Mucosa of descending colon (tissue), 3 donors: ENCODE results near the gene METTL8. TPM values are rescaled to one million over a fixed set of nuclear protein-coding genes. Genes with fewer than 3 reads are reported as not detected.

ENCODE experiments used
- ATAC-seq: fragments of 200-7000 bp; cut with Tn5 transposase; one replicate; pipeline ENCODE4 v1.9.1; 2020; ENCODE audit warnings: mild to moderate bottlenecking, moderate library complexity
- DNase-seq, 3 donors: peaks; one replicate each; pipeline ENCODE4 v3.0.0-alpha.2; 2020
- H3K36me3 ChIP-seq: fragments of 200-600 bp; one replicate; pipeline ENCODE4 v1.8.0; 2021; ENCODE audit warnings: low read depth, mild to moderate bottlenecking
- H3K4me1 ChIP-seq: fragments of 200-600 bp; one replicate; pipeline ENCODE4 v1.8.0; 2021; ENCODE audit warnings: low read depth, mild to moderate bottlenecking
- H3K4me3 ChIP-seq: fragments of 200-600 bp; one replicate; pipeline ENCODE4 v1.8.0; 2021; ENCODE audit warnings: mild to moderate bottlenecking
- H3K9me3 ChIP-seq: fragments of 200-600 bp; one replicate; pipeline ENCODE4 v1.8.0; 2021; ENCODE audit warnings: mild to moderate bottlenecking
- CTCF ChIP-seq: fragments of 200-600 bp; IDR thresholded peaks from one replicate; pipeline ENCODE4 v1.8.0; 2022; ENCODE audit warnings: antibody characterized with exemption, mild to moderate bottlenecking
- intact Hi-C, 2 donors: fragments of 100-400 bp; cut with DNase I in 1 of 2; cut with micrococcal nuclease in 1 of 2; formaldehyde crosslinking; loops; one replicate each; pipeline versions ENCODE4 v1.11.0 to v1.11.1; 2022; cut with DNase I, micrococcal nuclease
- total RNA-seq, 3 donors: library from RNA; stranded (reverse); fragmentation: NEBNext Ultra II Directional in 2 of 3; extraction: Animal tissue kit (Norgen Biotek cat#: 25700) in 2 of 3; gene quantifications; one replicate each; pipeline versions ENCODE4 v1.2.1 to v1.2.4, GENCODE V29; 2021 to 2023
- donor health status: DM: no; HTN: no; CAD: no; lungs with moderate emphysema.
- donor health status: DM: no; HTN: no; CAD: no.
- donor health status: DM: no; HTN: yes; CAD: no.

The METTL8 gene
- total RNA-seq, 3 donors from 2014 or later, result 15.9 to 44.9 (median 20.7) TPM

- DNase-seq, result no peak
- no peaks in the 10 kb centered on the region for H3K36me3 ChIP-seq
- no peaks in the 10 kb centered on the region for H3K9me3 ChIP-seq
- TF ChIP-seq CTCF, result no peak
- H3K4me3 ChIP-seq, result no peak overlapping the region
- intact Hi-C loops, result no loop called here
- peak; percentile 72 for ATAC-seq
- no peaks in the 10 kb centered on the region for H3K4me1 ChIP-seq
These were observed 161.8 kb downstream of the METTL8 start for GRCh38 chr2:171271971-171272436.

- ATAC-seq (no peak), DNase-seq (no peak)
- intact Hi-C loops, result no loop called here
- no peak for TF ChIP-seq CTCF
- H3K36me3 ChIP-seq, result no peaks in the 10 kb centered on the region
- H3K4me1 ChIP-seq, result no peaks in the 10 kb centered on the region
- no peaks in the 10 kb centered on the region for H3K9me3 ChIP-seq
- H3K4me3 ChIP-seq, result no peak overlapping the region
These were observed 162.4 kb downstream of the METTL8 start for GRCh38 chr2:171271386-171271785.

- no peak for TF ChIP-seq CTCF
- Histone ChIP-seq H3K4me1 (no peaks in the 10 kb centered on the region), H3K36me3 (no peaks in the 10 kb centered on the region), H3K9me3 (no peaks in the 10 kb centered on the region), H3K4me3 (no peak overlapping the region)
- DNase-seq, result no peak
- intact Hi-C loops, result no loop called here
- ATAC-seq, result no peak
These were observed 165.7 kb downstream of the METTL8 start for GRCh38 chr2:171267855-171268629.

Other genes with a start within 250 kb of the METTL8 start
- 10 to 100 TPM; 12.0 to 21.5 (median 14.2) TPM for gene DCAF17, start 236 bp upstream of the METTL8 start, total RNA-seq
- gene CYBRD1, start 88.5 kb upstream of the METTL8 start, total RNA-seq, result 100 to 1,000 TPM in 1 of 3 donors, 10 to 100 TPM in 2; 24.7 to 103 (median 36.5) TPM